OCI-LY1 (cell line): ENCODE data around the gene RAB7B.

Source experiments
- H2AFZ ChIP-seq: fragments of 200-600 bp; sonication (generic), shearing (Covaris generic); 2 replicates; pipeline ENCODE4 v1.6.0; 2014; ENCODE audit warnings: antibody characterized with exemption, mild to moderate bottlenecking, low read length
- H3F3A ChIP-seq: fragments of 200-600 bp; sonication (generic), shearing (Covaris generic); 2 replicates; pipeline ENCODE4 v1.6.0; 2014; ENCODE audit warnings: mild to moderate bottlenecking, antibody characterized with exemption, low read length, moderate library complexity; ENCODE audit not compliant: insufficient read depth
- H3K27ac ChIP-seq: fragments of 200-600 bp; sonication (generic); 2 replicates; pipeline ENCODE4 v1.5.1; 2014; ENCODE audit warnings: low read length, mixed run types, mild to moderate bottlenecking, low read depth; ENCODE audit not compliant: poor library complexity, severe bottlenecking
- H3K27me3 ChIP-seq: fragments of 200-600 bp; sonication (generic); 2 replicates; pipeline ENCODE4 v1.6.0; 2014; ENCODE audit warnings: antibody characterized with exemption, mild to moderate bottlenecking, low read length, moderate library complexity; ENCODE audit not compliant: insufficient read depth
- H3K36me3 ChIP-seq: fragments of 200-600 bp; sonication (generic); 2 replicates; pipeline ENCODE4 v1.6.1; 2014; ENCODE audit warnings: mild to moderate bottlenecking, antibody characterized with exemption, low read length, moderate library complexity, mixed read lengths; ENCODE audit not compliant: insufficient read depth
- H3K4me1 ChIP-seq: fragments of 200-600 bp; sonication (generic); 2 replicates; pipeline ENCODE4 v1.5.1; 2014; ENCODE audit warnings: mild to moderate bottlenecking, low read length, moderate library complexity; ENCODE audit not compliant: insufficient read depth, severe bottlenecking
- H3K4me2 ChIP-seq: fragments of 200-600 bp; sonication (generic), shearing (Covaris generic); 2 replicates; pipeline ENCODE4 v1.6.1; 2014; ENCODE audit warnings: low read length
- H3K4me3 ChIP-seq: fragments of 200-600 bp; sonication (generic); 2 replicates; pipeline ENCODE4 v1.5.1; 2014; ENCODE audit warnings: low read length, low read depth, mild to moderate bottlenecking, mixed read lengths; ENCODE audit not compliant: poor library complexity, severe bottlenecking
- H3K79me2 ChIP-seq: fragments of 200-600 bp; shearing (Covaris generic); 2 replicates; pipeline ENCODE4 v1.6.1; 2016; ENCODE audit warnings: mixed run types, low read length, mixed read lengths; ENCODE audit not compliant: insufficient read depth
- H3K9ac ChIP-seq: fragments of 200-600 bp; sonication (generic), shearing (Covaris generic); 2 replicates; pipeline ENCODE4 v1.6.1; 2014; ENCODE audit warnings: mild to moderate bottlenecking, low read length, mixed read lengths
- H3K9me2 ChIP-seq: fragments of 200-600 bp; sonication (generic), shearing (Covaris generic); 2 replicates; pipeline ENCODE4 v1.6.1; 2014; ENCODE audit warnings: low read depth, mild to moderate bottlenecking, low read length, mixed read lengths
- H3K9me3 ChIP-seq: fragments of 200-600 bp; shearing (Covaris generic); 2 replicates; pipeline ENCODE4 v1.6.1; 2014; ENCODE audit warnings: low read length, mixed read lengths
- H4K20me1 ChIP-seq: fragments of 200-600 bp; sonication (generic), shearing (Covaris generic); 2 replicates; pipeline ENCODE4 v1.6.0; 2016; ENCODE audit warnings: mild to moderate bottlenecking, low read length; ENCODE audit not compliant: insufficient read depth
- EZH2 ChIP-seq: fragments of 200-600 bp; sonication (generic), shearing (Covaris generic); IDR thresholded peaks from 2 replicates; pipeline ENCODE4 v1.8.0; 2017; ENCODE audit warnings: borderline replicate concordance, mixed run types, mild to moderate bottlenecking, antibody characterized with exemption, low read length, moderate library complexity, mixed read lengths
- TF ChIP-seq, protein P1 (sequence below): fragments of 200-600 bp; sonication (generic), shearing (Covaris generic); IDR thresholded peaks from 2 replicates; pipeline ENCODE4 v1.5.1; 2017; ENCODE audit warnings: mild to moderate bottlenecking, antibody characterized with exemption, low read length, moderate library complexity, mixed read lengths

RAB7B gene

DNA sequence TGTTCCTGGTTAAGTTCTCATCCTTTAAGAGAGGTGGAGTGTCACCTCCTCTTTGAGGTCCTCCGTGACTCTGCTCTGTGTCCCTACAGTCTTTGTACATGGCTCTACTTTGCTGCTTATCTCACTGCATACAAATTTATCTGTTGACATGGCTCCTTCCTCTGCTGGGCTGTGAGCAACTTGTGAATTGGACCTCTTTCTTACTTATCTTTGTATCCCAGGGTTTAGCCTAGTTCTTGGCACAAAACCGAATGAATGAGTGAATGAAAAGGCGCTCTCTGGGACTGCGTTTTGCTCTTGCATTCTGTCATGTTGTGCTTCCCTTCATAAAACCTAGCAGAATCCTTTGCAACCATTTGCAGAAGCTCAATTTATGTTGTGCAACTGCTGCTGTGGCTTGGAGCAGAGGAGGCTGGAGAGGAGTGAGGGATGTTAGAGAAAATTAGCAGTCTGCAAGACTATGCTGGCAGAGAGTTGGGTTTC lies 72.4 kb downstream of the RAB7B start:
- H3K27me3 ChIP-seq = peaks cover 13% of the 10 kb centered on the region
- no peaks in the 10 kb centered on the region for H3K9me3 ChIP-seq
- no peak overlapping the region for H2AFZ ChIP-seq
- no peak overlapping the region for H3K4me2 ChIP-seq
- H3K9ac ChIP-seq = no peak overlapping the region
- no peaks in the 10 kb centered on the region for H3K9me2 ChIP-seq
- no peak overlapping the region for H3K27ac ChIP-seq
- H3K79me2 ChIP-seq = no peaks in the 10 kb centered on the region
- no peaks in the 10 kb centered on the region for H3K4me1 ChIP-seq
- TF ChIP-seq, protein P1, sequence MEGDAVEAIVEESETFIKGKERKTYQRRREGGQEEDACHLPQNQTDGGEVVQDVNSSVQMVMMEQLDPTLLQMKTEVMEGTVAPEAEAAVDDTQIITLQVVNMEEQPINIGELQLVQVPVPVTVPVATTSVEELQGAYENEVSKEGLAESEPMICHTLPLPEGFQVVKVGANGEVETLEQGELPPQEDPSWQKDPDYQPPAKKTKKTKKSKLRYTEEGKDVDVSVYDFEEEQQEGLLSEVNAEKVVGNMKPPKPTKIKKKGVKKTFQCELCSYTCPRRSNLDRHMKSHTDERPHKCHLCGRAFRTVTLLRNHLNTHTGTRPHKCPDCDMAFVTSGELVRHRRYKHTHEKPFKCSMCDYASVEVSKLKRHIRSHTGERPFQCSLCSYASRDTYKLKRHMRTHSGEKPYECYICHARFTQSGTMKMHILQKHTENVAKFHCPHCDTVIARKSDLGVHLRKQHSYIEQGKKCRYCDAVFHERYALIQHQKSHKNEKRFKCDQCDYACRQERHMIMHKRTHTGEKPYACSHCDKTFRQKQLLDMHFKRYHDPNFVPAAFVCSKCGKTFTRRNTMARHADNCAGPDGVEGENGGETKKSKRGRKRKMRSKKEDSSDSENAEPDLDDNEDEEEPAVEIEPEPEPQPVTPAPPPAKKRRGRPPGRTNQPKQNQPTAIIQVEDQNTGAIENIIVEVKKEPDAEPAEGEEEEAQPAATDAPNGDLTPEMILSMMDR = no peak
- TF ChIP-seq EZH2 = no peak
- H3K36me3 ChIP-seq = no peaks in the 10 kb centered on the region
- H3F3A ChIP-seq = no peaks in the 10 kb centered on the region
- H4K20me1 ChIP-seq = no peaks in the 10 kb centered on the region
- no peak overlapping the region for H3K4me3 ChIP-seq

- Histone ChIP-seq H3K4me1 (no peaks in the 10 kb centered on the region), H3K27me3 (peaks cover 13% of the 10 kb centered on the region), H4K20me1 (no peaks in the 10 kb centered on the region), H3K9me2 (no peaks in the 10 kb centered on the region), H3K27ac (no peak overlapping the region), H2AFZ (no peak overlapping the region), H3K9me3 (no peaks in the 10 kb centered on the region), H3K4me2 (no peak overlapping the region), H3K79me2 (no peaks in the 10 kb centered on the region), H3K36me3 (no peaks in the 10 kb centered on the region), H3F3A (no peaks in the 10 kb centered on the region), H3K9ac (no peak overlapping the region), H3K4me3 (no peak overlapping the region)
- TF ChIP-seq, protein P1 = no peak
- TF ChIP-seq EZH2 = no peak
These were observed 73.0 kb downstream of the RAB7B start for GRCh38 chr1:205930195-205930577.

- TF ChIP-seq, protein P1 = no peak
- no peak for TF ChIP-seq EZH2
- Histone ChIP-seq H3K9ac (no peak overlapping the region), H2AFZ (no peak overlapping the region), H3K9me3 (no peaks in the 10 kb centered on the region), H3K36me3 (no peaks in the 10 kb centered on the region), H3K79me2 (no peaks in the 10 kb centered on the region), H3K4me2 (no peak overlapping the region), H3F3A (no peaks in the 10 kb centered on the region), H4K20me1 (no peaks in the 10 kb centered on the region), H3K27me3 (peaks cover 13% of the 10 kb centered on the region), H3K27ac (no peak overlapping the region), H3K4me1 (no peaks in the 10 kb centered on the region), H3K9me2 (no peaks in the 10 kb centered on the region), H3K4me3 (no peak overlapping the region)
These were observed 73.5 kb downstream of the RAB7B start for GRCh38 chr1:205929496-205930194.
